OCI-LY1 (cell line): ENCODE results near the gene RASSF6.

ENCODE experiments used
- CTCF ChIP-seq: fragments of 200-600 bp; sonication (generic), shearing (Covaris generic); IDR thresholded peaks from 2 replicates; pipeline ENCODE4 v1.5.1; 2017; ENCODE audit warnings: mild to moderate bottlenecking, antibody characterized with exemption, low read length, moderate library complexity, mixed read lengths
- EZH2 ChIP-seq: fragments of 200-600 bp; sonication (generic), shearing (Covaris generic); IDR thresholded peaks from 2 replicates; pipeline ENCODE4 v1.8.0; 2017; ENCODE audit warnings: borderline replicate concordance, mixed run types, mild to moderate bottlenecking, antibody characterized with exemption, low read length, moderate library complexity, mixed read lengths

- TF ChIP-seq EZH2 (no peak), CTCF (no peak)
Measured at GRCh38 chr4:73538162-73538561, 82.1 kb downstream of the RASSF6 start.
